OCI-LY3 (cell line): ENCODE measurements around the gene DDX11.

Experiments
- H2AFZ ChIP-seq: fragments of 200-600, 300-600 bp; shearing (Covaris generic); 2 replicates; pipeline ENCODE4 v1.6.0; 2014; ENCODE audit warnings: antibody characterized with exemption, low read depth, low read length
- H3K27ac ChIP-seq: fragments of 200-600, 300-600 bp; sonication (generic); 2 replicates; pipeline ENCODE4 v1.5.1; 2014; ENCODE audit warnings: mild to moderate bottlenecking, low read length, moderate library complexity, mixed read lengths
- H3K27me3 ChIP-seq: fragments of 200-600, 300-600 bp; sonication (generic); 2 replicates; pipeline ENCODE4 v1.6.1; 2014; ENCODE audit warnings: low read depth, low read length, mixed read lengths
- H3K36me3 ChIP-seq: fragments of 200-600, 300-600 bp; sonication (generic); replicated peaks from 2 replicates; pipeline ENCODE3; 2014; ENCODE audit warnings: low read depth, low read length, mixed read lengths
- H3K4me1 ChIP-seq: fragments of 300-600, 200-600 bp; sonication (generic); 2 replicates; pipeline ENCODE4 v1.6.1; 2014; ENCODE audit warnings: low read length, mixed read lengths
- H3K4me2 ChIP-seq: fragments of 200-600, 300-600 bp; sonication (generic); 2 replicates; pipeline ENCODE4 v1.6.1; 2014; ENCODE audit warnings: low read length, mixed read lengths
- H3K4me3 ChIP-seq: fragments of 300-600, 200-600 bp; sonication (generic); 2 replicates; pipeline ENCODE4 v1.5.1; 2014; ENCODE audit warnings: antibody characterized with exemption, mild to moderate bottlenecking, low read length, moderate library complexity
- H3K79me2 ChIP-seq: fragments of 300-600, 200-600 bp; shearing (Covaris generic); 2 replicates; pipeline ENCODE4 v1.6.1; 2014; ENCODE audit warnings: mild to moderate bottlenecking, low read length, mixed read lengths
- H3K9ac ChIP-seq: fragments of 300-600, 200-600 bp; shearing (Covaris generic); 2 replicates; pipeline ENCODE4 v1.6.0; 2014; ENCODE audit warnings: mild to moderate bottlenecking, low read length, moderate library complexity
- H3K9me3 ChIP-seq: fragments of 200-600, 300-600 bp; shearing (Covaris generic); 2 replicates; pipeline ENCODE4 v1.6.1; 2014; ENCODE audit warnings: low read length, mixed read lengths; ENCODE audit not compliant: insufficient read depth
- H4K20me1 ChIP-seq: fragments of 200-600, 300-600 bp; sonication (generic); 2 replicates; pipeline ENCODE4 v1.6.1; 2016; ENCODE audit warnings: low read length, mixed read lengths; ENCODE audit not compliant: insufficient read depth
- EZH2phosphoT487 ChIP-seq: fragments of 200-600 bp; shearing (Covaris generic); IDR thresholded peaks from 2 replicates; pipeline ENCODE4 v1.6.1; 2018; ENCODE audit warnings: antibody characterized with exemption, mixed run types, low read depth
- TF ChIP-seq, protein P1 (sequence below): fragments of 200-600, 300-600 bp; sonication (generic); IDR thresholded peaks from 2 replicates; pipeline ENCODE4 v1.5.1; 2014; ENCODE audit warnings: antibody characterized with exemption, low read length, low read depth

DDX11 gene

GRCh38 chr12:31031951-31032335 lies 41.7 kb upstream of the DDX11 start:
- Histone ChIP-seq H3K36me3 (no peaks in the 10 kb centered on the region), H4K20me1 (no peaks in the 10 kb centered on the region), H3K79me2 (no peaks in the 10 kb centered on the region), H3K4me1 (no peaks in the 10 kb centered on the region), H3K27me3 (peaks cover 5% of the 10 kb centered on the region; the same call in 1 of the 2 replicates), H3K9ac (no peak overlapping the region), H2AFZ (no peak overlapping the region), H3K27ac (no peak overlapping the region), H3K9me3 (no peaks in the 10 kb centered on the region; the same call in 1 of the 2 replicates), H3K4me2 (no peak overlapping the region), H3K4me3 (no peak overlapping the region)
- TF ChIP-seq EZH2phosphoT487: no peak
- TF ChIP-seq, protein P1, sequence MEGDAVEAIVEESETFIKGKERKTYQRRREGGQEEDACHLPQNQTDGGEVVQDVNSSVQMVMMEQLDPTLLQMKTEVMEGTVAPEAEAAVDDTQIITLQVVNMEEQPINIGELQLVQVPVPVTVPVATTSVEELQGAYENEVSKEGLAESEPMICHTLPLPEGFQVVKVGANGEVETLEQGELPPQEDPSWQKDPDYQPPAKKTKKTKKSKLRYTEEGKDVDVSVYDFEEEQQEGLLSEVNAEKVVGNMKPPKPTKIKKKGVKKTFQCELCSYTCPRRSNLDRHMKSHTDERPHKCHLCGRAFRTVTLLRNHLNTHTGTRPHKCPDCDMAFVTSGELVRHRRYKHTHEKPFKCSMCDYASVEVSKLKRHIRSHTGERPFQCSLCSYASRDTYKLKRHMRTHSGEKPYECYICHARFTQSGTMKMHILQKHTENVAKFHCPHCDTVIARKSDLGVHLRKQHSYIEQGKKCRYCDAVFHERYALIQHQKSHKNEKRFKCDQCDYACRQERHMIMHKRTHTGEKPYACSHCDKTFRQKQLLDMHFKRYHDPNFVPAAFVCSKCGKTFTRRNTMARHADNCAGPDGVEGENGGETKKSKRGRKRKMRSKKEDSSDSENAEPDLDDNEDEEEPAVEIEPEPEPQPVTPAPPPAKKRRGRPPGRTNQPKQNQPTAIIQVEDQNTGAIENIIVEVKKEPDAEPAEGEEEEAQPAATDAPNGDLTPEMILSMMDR: no peak

- Histone ChIP-seq H3K4me3 (no peak overlapping the region), H3K9ac (no peak overlapping the region), H3K27ac (no peak overlapping the region), H2AFZ (no peak overlapping the region), H3K4me2 (no peak overlapping the region), H3K4me1 (no peaks in the 10 kb centered on the region), H3K36me3 (no peaks in the 10 kb centered on the region), H3K9me3 (no peaks in the 10 kb centered on the region; the same call in 1 of the 2 replicates), H4K20me1 (no peaks in the 10 kb centered on the region), H3K27me3 (peaks cover 5% of the 10 kb centered on the region; the same call in 1 of the 2 replicates), H3K79me2 (no peaks in the 10 kb centered on the region)
- no peak for TF ChIP-seq EZH2phosphoT487
- TF ChIP-seq, protein P1: no peak
These were observed 40.5 kb upstream of the DDX11 start for GRCh38 chr12:31033146-31033545.

GRCh38 chr12:31033681-31034080 lies 40.0 kb upstream of the DDX11 start:
- TF ChIP-seq, protein P1: no peak
- no peak for TF ChIP-seq EZH2phosphoT487
- H3K4me1 ChIP-seq: no peaks in the 10 kb centered on the region
- H3K27ac ChIP-seq: no peak overlapping the region

DNA sequence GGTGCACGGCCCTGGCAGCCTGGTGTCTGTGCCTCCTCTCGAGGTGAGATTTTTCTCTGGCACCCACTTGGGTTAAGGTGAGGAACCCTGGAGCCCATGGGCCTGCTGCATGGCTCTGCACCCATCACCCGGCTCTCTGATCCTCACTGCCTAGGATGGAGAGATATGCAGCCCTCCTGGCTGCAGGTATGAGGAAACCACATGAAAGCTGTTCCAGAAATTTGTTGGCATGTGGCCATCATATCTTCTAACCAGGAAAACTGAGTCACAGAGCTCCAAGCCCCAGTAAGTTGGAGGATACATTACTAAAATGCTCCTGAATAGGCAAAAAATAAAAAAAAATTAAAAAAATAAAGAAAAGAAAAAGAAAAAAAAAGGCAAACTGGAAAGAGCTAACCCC lies 39.3 kb upstream of the DDX11 start:
- no peak for TF ChIP-seq EZH2phosphoT487
- TF ChIP-seq, protein P1: no peak
- H3K79me2 ChIP-seq: no peaks in the 10 kb centered on the region

More at GRCh38 chr12:31033681-31034080, 40.0 kb upstream of the DDX11 start:
- Histone ChIP-seq H2AFZ (no peak overlapping the region), H3K4me3 (no peak overlapping the region), H3K4me2 (no peak overlapping the region), H3K9me3 (no peaks in the 10 kb centered on the region; the same call in 1 of the 2 replicates), H3K36me3 (no peaks in the 10 kb centered on the region), H4K20me1 (no peaks in the 10 kb centered on the region), H3K9ac (no peak overlapping the region), H3K79me2 (no peaks in the 10 kb centered on the region), H3K27me3 (peaks cover 5% of the 10 kb centered on the region; the same call in 1 of the 2 replicates)

More for the DNA sequence above, 39.3 kb upstream of the DDX11 start:
- Histone ChIP-seq H3K27me3 (peaks cover 5% of the 10 kb centered on the region; the same call in 1 of the 2 replicates), H4K20me1 (no peaks in the 10 kb centered on the region), H3K36me3 (no peaks in the 10 kb centered on the region), H3K4me2 (no peak overlapping the region), H3K9me3 (no peaks in the 10 kb centered on the region; the same call in 1 of the 2 replicates), H3K27ac (no peak overlapping the region), H3K9ac (no peak overlapping the region), H3K4me1 (no peaks in the 10 kb centered on the region), H2AFZ (no peak overlapping the region), H3K4me3 (no peak overlapping the region)
